Measurements from ENCODE around the gene LOXL1. TPM values are rescaled to one million over a fixed set of nuclear protein-coding genes. Genes with fewer than 3 reads are reported as not detected.

Gene LOXL1
- total RNA-seq, 1 donor from 2014 or later, result 11.1 TPM

DNA sequence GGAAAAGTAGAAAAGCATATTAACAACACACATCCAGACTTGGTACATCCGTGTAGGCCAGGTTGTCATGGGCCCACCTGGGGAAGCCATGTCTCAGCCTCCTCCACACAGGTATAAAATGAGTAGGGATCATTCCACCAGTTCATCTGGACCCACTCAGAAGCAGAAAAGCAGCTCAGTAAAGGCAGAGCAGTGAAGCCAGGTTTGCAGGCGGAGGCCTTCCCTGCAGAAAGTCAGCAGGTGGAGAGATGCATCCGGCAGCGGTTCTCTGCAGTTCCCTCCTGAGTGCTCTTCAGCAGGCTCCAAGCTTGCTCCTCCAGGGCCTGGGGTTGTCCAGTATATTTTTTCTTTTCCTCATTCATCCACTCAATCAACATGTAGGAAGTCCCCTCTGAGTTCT lies 22.1 kb downstream of the LOXL1 start:
- no peaks in the 10 kb centered on the region for H3K9me3 ChIP-seq
- no peaks in the 10 kb centered on the region for H3K36me3 ChIP-seq
- intact Hi-C loops (cut with DNase I), result no loop called here
- H3K27me3 ChIP-seq, result no peaks in the 10 kb centered on the region
- no peak overlapping the region for H3K4me3 ChIP-seq
- TF ChIP-seq, protein P1, sequence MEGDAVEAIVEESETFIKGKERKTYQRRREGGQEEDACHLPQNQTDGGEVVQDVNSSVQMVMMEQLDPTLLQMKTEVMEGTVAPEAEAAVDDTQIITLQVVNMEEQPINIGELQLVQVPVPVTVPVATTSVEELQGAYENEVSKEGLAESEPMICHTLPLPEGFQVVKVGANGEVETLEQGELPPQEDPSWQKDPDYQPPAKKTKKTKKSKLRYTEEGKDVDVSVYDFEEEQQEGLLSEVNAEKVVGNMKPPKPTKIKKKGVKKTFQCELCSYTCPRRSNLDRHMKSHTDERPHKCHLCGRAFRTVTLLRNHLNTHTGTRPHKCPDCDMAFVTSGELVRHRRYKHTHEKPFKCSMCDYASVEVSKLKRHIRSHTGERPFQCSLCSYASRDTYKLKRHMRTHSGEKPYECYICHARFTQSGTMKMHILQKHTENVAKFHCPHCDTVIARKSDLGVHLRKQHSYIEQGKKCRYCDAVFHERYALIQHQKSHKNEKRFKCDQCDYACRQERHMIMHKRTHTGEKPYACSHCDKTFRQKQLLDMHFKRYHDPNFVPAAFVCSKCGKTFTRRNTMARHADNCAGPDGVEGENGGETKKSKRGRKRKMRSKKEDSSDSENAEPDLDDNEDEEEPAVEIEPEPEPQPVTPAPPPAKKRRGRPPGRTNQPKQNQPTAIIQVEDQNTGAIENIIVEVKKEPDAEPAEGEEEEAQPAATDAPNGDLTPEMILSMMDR (IDR thresholded peaks at IDR 0.05), result no peak
- H3K4me1 ChIP-seq, result peaks cover 9% of the 10 kb centered on the region
- no peak overlapping the region for H3K27ac ChIP-seq
- DNase-seq (peak; percentile 6), ATAC-seq (no peak)

DNA sequence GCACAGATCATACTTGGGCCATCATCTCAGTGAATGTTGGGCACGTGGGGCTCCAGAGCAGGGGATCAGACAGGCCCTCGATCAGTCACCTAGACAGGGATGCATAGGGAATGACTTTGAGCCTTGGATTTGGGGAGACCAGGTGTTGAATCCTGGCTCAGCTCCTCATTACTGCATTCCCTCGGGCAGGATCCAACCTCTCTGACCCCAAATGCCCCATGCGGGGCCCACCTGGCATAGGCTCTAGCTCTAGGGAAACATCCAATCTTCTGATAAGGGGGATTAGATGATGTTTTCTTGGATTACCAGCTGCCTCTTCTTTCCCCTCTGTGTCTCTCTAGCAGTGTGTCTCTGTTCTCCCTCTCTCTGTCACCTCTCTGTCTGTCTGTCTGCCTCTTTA lies 22.7 kb downstream of the LOXL1 start:
- no peaks in the 10 kb centered on the region for H3K9me3 ChIP-seq
- H3K36me3 ChIP-seq, result no peaks in the 10 kb centered on the region
- no peaks in the 10 kb centered on the region for H3K27me3 ChIP-seq
- no peak overlapping the region for H3K27ac ChIP-seq
- H3K4me1 ChIP-seq, result peaks cover 9% of the 10 kb centered on the region
- no peak for ATAC-seq
- H3K4me3 ChIP-seq, result no peak overlapping the region
- TF ChIP-seq, protein P1 (IDR thresholded peaks at IDR 0.05), result no peak
- intact Hi-C loops (cut with DNase I), result no loop called here
- peak; percentile 19 for DNase-seq

DNA sequence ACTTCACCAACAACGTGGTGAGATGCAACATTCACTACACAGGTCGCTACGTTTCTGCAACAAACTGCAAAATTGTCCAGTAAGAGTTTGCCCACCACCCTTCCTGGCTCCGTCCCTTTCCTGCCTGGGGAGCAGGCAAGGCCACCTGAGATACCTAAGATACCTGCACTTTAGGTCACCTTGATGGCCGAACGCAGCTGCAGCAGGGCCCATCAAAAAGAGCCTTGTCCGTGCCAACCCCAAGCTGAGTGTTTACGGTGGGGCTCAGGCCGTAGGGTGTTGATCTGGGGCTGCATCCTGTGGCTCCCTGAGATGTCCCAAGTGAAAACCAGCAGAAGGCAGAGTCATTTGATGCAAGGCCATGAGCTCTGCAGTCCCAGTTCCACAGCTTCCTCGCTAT lies 23.2 kb downstream of the LOXL1 start:
- H3K4me3 ChIP-seq, result no peak overlapping the region
- no peak for ATAC-seq
- H3K36me3 ChIP-seq, result no peaks in the 10 kb centered on the region
- H3K9me3 ChIP-seq, result no peaks in the 10 kb centered on the region
- H3K27me3 ChIP-seq, result no peaks in the 10 kb centered on the region
- intact Hi-C loops (cut with DNase I), result no loop called here
- H3K4me1 ChIP-seq, result peaks cover 9% of the 10 kb centered on the region
- peak; percentile 27 for DNase-seq
- no peak overlapping the region for H3K27ac ChIP-seq
- TF ChIP-seq, protein P1 (IDR thresholded peaks at IDR 0.05), result no peak

DNA sequence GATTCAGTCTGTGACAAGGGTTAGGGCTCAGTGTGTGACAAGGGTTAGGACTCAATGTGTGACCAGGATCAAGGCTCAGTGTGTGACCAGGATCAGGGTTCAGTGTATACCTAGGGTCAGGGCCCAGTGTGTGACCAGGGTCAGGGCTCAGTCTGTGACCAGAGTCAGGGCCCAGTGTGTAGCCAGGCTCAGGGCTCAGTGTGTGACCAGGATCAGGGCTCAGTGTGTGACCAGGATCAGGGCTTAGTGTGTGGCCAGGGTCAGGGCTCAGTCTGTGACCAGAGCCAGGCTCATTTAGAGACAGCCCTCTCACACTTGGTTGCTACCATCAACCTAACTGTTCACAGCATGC lies 24.2 kb downstream of the LOXL1 start:
- Histone ChIP-seq H3K36me3 (no peaks in the 10 kb centered on the region), H3K27ac (peak overlapping the region; percentile 49), H3K4me1 (peaks cover 9% of the 10 kb centered on the region), H3K9me3 (no peaks in the 10 kb centered on the region), H3K27me3 (no peaks in the 10 kb centered on the region), H3K4me3 (no peak overlapping the region)
- intact Hi-C loops (cut with DNase I), result no loop called here
- DNase-seq (peak; percentile 46), ATAC-seq (no peak)
- TF ChIP-seq, protein P1 (IDR thresholded peaks at IDR 0.05), result no peak

DNA sequence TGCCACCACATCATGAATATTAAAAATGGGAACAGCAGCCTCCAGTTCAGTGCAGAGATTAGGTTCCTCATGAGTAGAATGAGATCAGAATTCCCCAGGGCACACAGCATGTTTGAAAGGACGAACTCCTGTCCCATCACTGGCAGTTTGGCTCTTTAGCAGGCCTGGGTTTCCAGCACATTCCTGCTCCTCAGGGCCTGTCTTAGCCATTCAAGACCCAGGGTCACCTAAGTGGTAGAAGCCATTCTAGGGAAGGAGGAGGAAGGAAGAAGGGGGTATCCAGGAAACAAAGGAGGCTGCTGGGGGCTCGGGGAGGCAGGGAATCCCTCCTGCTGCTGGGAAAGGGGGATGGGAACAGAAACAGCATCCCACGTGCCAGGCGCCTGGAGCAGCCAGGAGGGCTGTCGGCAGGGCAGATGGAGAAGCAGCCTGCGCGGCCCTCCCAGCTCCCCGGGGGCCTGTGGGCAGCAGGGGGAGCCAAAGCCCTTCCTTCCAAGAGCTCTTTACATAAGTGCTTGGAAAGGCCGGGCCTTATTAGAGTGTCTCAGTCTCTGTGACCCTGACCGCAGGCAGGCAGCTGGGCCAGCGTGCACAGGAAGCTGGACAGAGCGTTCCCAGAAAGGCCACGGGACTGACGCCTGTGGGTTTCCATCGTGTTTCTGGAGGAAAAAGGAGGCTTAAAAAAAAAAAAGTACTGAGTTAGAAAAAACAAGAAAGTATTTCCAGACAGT lies 24.7 kb downstream of the LOXL1 start:
- no peaks in the 10 kb centered on the region for H3K27me3 ChIP-seq
- DNase-seq, result peak; percentile 93
- H3K4me1 ChIP-seq, result peaks cover 10% of the 10 kb centered on the region
- intact Hi-C loops (cut with DNase I), result no loop called here
- peak; percentile 96 for ATAC-seq
- TF ChIP-seq, protein P1 (IDR thresholded peaks at IDR 0.05), result peak; percentile 86
- H3K27ac ChIP-seq, result peak overlapping the region; percentile 91
- no peaks in the 10 kb centered on the region for H3K9me3 ChIP-seq
- no peaks in the 10 kb centered on the region for H3K36me3 ChIP-seq
- H3K4me3 ChIP-seq, result no peak overlapping the region

DNA sequence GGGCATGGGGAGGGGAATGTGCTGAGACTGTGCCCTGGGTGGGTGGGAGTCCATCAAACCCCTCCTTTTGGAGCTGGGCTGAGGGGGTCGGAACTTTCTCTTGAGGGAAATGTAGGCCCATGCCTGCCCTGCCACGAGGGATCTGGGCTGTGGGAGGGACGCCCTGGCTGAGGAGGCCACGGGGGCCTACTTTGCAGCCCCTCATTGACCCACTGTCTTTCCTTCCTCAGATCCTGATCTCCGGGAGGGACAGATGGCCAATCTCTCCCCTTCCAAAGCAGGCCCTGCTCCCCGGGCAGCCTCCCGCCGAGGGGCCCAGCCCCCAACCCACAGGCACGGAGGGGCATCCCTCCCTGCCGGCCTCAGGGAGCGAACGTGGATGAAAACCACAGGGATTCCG lies 25.3 kb downstream of the LOXL1 start:
- TF ChIP-seq, protein P1 (IDR thresholded peaks at IDR 0.05), result no peak

More for the DNA sequence above, 25.3 kb downstream of the LOXL1 start:
- peak overlapping the region; percentile 91 for H3K27ac ChIP-seq
- intact Hi-C loops (cut with DNase I), result no loop called here
- peaks cover 15% of the 10 kb centered on the region for H3K4me1 ChIP-seq
- no peaks in the 10 kb centered on the region for H3K27me3 ChIP-seq
- no peaks in the 10 kb centered on the region for H3K9me3 ChIP-seq
- DNase-seq (peak; percentile 63), ATAC-seq (no peak)
- no peaks in the 10 kb centered on the region for H3K36me3 ChIP-seq
- no peak overlapping the region for H3K4me3 ChIP-seq

Data from upper lobe of right lung (tissue), 1 donor.